GM19438 (cell line): ENCODE data around the gene GCK.
A peak's percentile ranks its signal among the peaks of the same experiment; 100 is the strongest.

Experiments used
- ATAC-seq: cut with Tn5 transposase; IDR thresholded peaks from one replicate; pipeline ENCODE4 v1.9.1; 2021; ENCODE audit warnings: low read depth; ENCODE audit not compliant: unreplicated experiment

The GCK gene

GRCh38 chr7:44097064-44097932 is 91.9 kb downstream of the GCK start:
- peak; percentile 53 for ATAC-seq

- ATAC-seq = no peak
Observed at GRCh38 chr7:44096326-44096881, 92.8 kb downstream of the GCK start.

- ATAC-seq = no peak
Observed at GRCh38 chr7:44095781-44096180, 93.5 kb downstream of the GCK start.

GRCh38 chr7:44094883-44095592 is 94.2 kb downstream of the GCK start:
- ATAC-seq = no peak

GRCh38 chr7:44094365-44094764 is 94.9 kb downstream of the GCK start:
- ATAC-seq = no peak
